ENCODE measurements around the gene NAV2. TPM values are rescaled to one million over a fixed set of nuclear protein-coding genes. Genes with fewer than 3 reads are reported as not detected.
A peak's percentile ranks its signal among the peaks of the same experiment; 100 is the strongest.

The NAV2 gene
- total RNA-seq, 4 donors from 2014 or later: 19.2 to 34.7 (median 25.8) TPM

DNA sequence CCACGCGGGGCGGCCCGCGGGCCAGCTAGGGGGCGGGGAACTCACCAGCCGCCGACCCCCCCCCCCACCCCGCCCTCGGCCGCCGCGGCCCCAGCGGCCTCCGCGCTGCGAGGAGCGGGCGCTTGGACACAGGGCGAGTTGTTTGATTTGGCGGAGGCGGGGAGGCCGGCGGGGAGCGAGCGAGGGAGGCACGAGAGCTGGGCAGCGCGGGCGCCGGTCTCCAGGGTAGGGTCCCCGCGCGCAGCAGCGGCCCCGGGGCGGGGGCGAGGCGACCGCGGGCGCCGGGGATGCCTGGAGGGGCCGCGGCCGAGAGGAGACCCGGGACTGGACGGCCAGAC is 64.4 kb downstream of the NAV2 start:
- peak overlapping the region in 1 of 4 donors; percentile 78 for H3K27ac ChIP-seq
- TF ChIP-seq POLR2A (IDR thresholded peaks at IDR 0.05): no peak
- TF ChIP-seq EP300 (IDR thresholded peaks at IDR 0.05): no peak
- TF ChIP-seq, protein P1, sequence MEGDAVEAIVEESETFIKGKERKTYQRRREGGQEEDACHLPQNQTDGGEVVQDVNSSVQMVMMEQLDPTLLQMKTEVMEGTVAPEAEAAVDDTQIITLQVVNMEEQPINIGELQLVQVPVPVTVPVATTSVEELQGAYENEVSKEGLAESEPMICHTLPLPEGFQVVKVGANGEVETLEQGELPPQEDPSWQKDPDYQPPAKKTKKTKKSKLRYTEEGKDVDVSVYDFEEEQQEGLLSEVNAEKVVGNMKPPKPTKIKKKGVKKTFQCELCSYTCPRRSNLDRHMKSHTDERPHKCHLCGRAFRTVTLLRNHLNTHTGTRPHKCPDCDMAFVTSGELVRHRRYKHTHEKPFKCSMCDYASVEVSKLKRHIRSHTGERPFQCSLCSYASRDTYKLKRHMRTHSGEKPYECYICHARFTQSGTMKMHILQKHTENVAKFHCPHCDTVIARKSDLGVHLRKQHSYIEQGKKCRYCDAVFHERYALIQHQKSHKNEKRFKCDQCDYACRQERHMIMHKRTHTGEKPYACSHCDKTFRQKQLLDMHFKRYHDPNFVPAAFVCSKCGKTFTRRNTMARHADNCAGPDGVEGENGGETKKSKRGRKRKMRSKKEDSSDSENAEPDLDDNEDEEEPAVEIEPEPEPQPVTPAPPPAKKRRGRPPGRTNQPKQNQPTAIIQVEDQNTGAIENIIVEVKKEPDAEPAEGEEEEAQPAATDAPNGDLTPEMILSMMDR (IDR thresholded peaks at IDR 0.05): no peak
- no peak for DNase-seq (ENCODE audit: low spot score in 2 of 2)

DNA sequence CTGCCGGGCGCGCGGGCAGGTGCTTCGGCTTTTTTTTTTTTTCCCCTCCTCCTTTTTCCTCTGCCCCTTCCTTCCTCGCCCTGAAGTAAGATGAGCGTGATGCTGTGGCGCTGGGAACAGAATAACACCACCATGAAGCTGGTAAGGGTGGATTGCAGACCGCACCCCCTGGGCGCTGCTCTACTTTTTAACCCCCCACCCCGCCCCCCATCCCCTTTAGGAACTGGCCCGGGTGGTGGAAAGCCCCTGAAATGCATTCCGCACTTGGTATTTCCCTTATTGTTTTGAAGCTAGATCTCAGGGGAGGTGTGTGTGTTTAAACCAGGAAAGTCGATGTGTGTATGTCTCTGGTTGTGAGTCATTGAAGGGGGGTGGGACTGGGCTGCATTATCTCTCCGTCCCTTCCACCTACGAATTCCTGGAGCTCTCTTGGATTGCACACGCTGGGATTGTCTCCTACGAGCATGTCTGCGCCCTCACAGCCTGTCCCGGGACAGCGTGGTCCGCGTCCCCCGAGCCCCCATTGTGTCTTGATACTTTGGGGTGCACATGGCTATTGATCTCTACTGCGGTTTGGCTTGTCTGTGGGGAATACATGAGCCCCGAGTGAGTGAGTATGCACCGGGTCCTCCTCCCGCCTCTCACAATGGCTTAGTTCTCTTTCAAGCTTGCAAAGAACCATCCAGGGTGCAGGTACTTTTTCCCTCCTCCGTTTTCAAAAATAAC is 64.9 kb downstream of the NAV2 start:
- TF ChIP-seq EP300 (IDR thresholded peaks at IDR 0.05): no peak
- TF ChIP-seq, protein P1 (IDR thresholded peaks at IDR 0.05): no peak
- no peak for TF ChIP-seq POLR2A (IDR thresholded peaks at IDR 0.05)
- no peaks in the 10 kb centered on the region for H3K9me3 ChIP-seq
- H3K36me3 ChIP-seq: no peaks in the 10 kb centered on the region
- H3K4me3 ChIP-seq: peak overlapping the region; percentile 16 to 57 (median 29)
- 5 to 6% methylated on average over 29 of the region's 29 CpGs for WGBS, 2 donors
- DNase-seq (ENCODE audit: low spot score in 2 of 2): no peak
- H3K27me3 ChIP-seq: no peaks in the 10 kb centered on the region
- peaks cover 0 to 33% (median 6%) of the 10 kb centered on the region in 4 donors for H3K4me1 ChIP-seq
- peak overlapping the region in 1 of 4 donors; percentile 78 for H3K27ac ChIP-seq

More for the DNA sequence above, 64.4 kb downstream of the NAV2 start:
- WGBS, 2 donors: 1 to 2% methylated on average over 16 to 25 of the region's 48 CpGs
- Histone ChIP-seq H3K27me3 (no peaks in the 10 kb centered on the region), H3K4me1 (peaks cover 0 to 35% (median 6%) of the 10 kb centered on the region in 4 donors), H3K36me3 (no peaks in the 10 kb centered on the region), H3K9me3 (no peaks in the 10 kb centered on the region), H3K4me3 (peak overlapping the region in 3 of 4 donors; percentile 27 to 57 (median 31))

DNA sequence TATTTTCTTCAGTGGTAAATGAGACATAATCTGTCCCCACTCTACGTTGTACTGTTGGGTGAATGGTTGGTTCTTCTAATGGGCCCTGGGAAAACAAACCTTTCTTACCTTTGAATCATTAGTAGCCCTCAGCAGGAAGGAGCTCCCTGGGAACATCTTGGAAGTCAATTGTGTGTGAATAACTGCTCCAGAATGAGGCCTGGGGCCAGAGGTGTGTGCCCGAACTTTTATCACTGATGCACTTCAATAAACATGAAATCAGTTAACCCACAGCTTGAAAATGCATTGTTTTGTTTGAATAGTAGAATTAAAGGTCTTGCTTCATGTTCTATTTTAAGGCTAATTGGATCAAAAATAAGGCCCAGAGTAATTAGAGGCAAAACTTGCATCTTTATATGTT is 67.1 kb downstream of the NAV2 start:
- Histone ChIP-seq H3K9me3 (no peaks in the 10 kb centered on the region), H3K27ac (no peak overlapping the region), H3K4me1 (peaks cover 0 to 33% (median 6%) of the 10 kb centered on the region in 4 donors), H3K27me3 (no peaks in the 10 kb centered on the region), H3K4me3 (no peak overlapping the region), H3K36me3 (no peaks in the 10 kb centered on the region)
- no peak for DNase-seq (ENCODE audit: low spot score in 2 of 2)
- WGBS, 2 donors: 71 to 84% methylated on average over 2 of the region's 2 CpGs
- TF ChIP-seq POLR2A (IDR thresholded peaks at IDR 0.05) (no peak), EP300 (IDR thresholded peaks at IDR 0.05) (no peak)
- TF ChIP-seq, protein P1 (IDR thresholded peaks at IDR 0.05): no peak

DNA sequence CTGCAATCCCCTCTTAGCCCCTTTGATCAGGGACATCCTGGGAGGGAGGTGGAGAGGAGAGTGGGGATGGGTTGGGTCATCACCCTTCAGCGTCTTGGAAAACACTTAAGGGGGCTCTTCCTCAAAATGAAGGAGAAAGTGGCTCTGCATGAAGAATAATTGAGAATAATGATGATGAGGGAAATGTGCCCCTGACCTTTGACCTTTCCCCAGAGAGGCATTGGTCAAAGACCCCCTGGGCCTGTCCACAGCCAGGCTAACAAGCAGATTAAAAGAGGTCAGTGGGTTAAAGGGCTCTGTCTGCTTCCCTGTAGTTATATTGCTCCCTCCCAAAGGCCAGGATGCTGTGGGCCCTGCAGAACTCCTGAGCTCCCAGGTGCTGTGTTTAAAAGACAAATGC is 68.7 kb downstream of the NAV2 start:
- no peaks in the 10 kb centered on the region for H3K36me3 ChIP-seq
- H3K4me1 ChIP-seq: peaks cover 0 to 28% (median 6%) of the 10 kb centered on the region in 4 donors
- H3K27ac ChIP-seq: no peak overlapping the region
- TF ChIP-seq POLR2A (IDR thresholded peaks at IDR 0.05): no peak
- TF ChIP-seq, protein P1 (IDR thresholded peaks at IDR 0.05): no peak
- TF ChIP-seq EP300 (IDR thresholded peaks at IDR 0.05): no peak
- 76 to 100% methylated on average over 1 of the region's 1 CpG for WGBS, 2 donors
- no peaks in the 10 kb centered on the region for H3K9me3 ChIP-seq
- DNase-seq (ENCODE audit: low spot score in 2 of 2): no peak
- H3K27me3 ChIP-seq: no peaks in the 10 kb centered on the region
- no peak overlapping the region for H3K4me3 ChIP-seq

DNA sequence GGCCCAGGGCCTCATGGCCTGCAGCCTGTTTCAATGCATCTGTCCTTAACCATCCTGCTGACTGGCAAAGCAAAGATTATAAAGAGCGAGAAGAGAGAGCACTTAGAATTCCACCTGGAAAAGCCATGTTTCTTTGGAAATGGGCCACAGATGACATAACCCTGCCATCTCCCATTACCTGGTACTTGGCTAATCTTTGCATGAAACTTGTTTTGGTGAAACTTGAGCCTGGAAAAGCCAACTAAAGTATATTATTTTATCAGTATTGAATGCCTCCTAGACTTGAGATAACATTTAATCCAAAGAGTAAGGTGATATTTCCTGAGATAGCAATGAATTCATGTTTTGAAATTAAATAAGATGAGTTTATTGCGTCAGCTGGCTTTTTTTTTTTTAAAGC is 72.6 kb downstream of the NAV2 start:
- no peak for DNase-seq (ENCODE audit: low spot score in 2 of 2)
- no peak overlapping the region for H3K4me3 ChIP-seq
- no peak overlapping the region for H3K27ac ChIP-seq
- H3K27me3 ChIP-seq: no peaks in the 10 kb centered on the region
- WGBS, 2 donors: 88 to 96% methylated on average over 2 of the region's 2 CpGs
- TF ChIP-seq POLR2A (IDR thresholded peaks at IDR 0.05) (no peak), EP300 (IDR thresholded peaks at IDR 0.05) (no peak)
- TF ChIP-seq, protein P1 (IDR thresholded peaks at IDR 0.05): no peak
- no peaks in the 10 kb centered on the region for H3K9me3 ChIP-seq
- no peaks in the 10 kb centered on the region for H3K36me3 ChIP-seq
- peaks cover 0 to 24% (median 9%) of the 10 kb centered on the region in 4 donors for H3K4me1 ChIP-seq
